Activated T-helper 9 cell treated with anti-CD3 and anti-CD28 coated beads, Interleukin-2, amount 50 U/mL, for 16 hours (primary cell): ENCODE results near the gene CSTF3.
A peak's percentile ranks its signal among the peaks of the same experiment; 100 is the strongest.
"Not testable (repeated sequence)": the region's sequence is repeated elsewhere in the genome, so short reads cannot be mapped to it uniquely, and the experiment has no call there.

Experiments used
- DNase-seq: peaks from one replicate; pipeline ENCODE4 v3.0.0-alpha.2; 2020; ENCODE audit warnings: low read depth

The CSTF3 gene

DNA sequence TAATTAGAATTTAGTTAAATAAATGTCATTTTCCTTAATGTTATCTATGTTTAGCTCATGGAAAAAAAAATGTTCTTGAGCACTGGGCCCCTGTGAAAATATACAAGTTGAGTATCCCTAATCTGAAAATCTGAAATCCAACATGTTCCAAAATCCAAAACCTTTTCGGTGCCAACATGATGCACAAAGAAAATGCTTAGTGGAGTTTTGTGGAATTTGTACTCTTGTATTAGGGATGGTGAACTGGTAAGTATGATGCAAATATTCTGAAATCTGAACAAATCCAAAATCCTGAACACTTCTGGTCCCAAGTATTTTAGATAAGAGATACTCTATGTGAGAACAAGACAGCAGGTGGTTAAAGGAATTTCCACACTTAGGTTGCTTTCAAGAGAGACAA is 77.4 kb downstream of the CSTF3 start:
- DNase-seq, result no peak

DNA sequence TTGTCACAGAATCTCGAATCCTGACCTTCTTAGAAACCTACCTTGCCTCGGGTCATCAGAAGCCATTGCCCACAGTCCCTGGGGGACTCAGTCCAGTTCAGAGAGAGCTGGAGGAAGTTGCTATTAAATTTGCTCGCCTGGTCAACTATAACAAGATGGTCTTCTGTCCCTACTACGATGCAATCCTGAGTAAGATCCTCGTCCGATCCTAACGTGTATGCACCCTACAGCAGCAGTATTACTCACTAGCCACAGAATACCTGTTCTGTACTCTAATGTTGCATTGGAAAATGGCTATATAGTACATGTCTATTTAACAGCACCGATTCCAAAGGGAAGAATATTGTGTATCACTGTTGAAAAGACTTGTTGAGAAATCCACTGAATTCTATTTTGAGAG is 88.8 kb downstream of the CSTF3 start:
- no peak for DNase-seq

DNA sequence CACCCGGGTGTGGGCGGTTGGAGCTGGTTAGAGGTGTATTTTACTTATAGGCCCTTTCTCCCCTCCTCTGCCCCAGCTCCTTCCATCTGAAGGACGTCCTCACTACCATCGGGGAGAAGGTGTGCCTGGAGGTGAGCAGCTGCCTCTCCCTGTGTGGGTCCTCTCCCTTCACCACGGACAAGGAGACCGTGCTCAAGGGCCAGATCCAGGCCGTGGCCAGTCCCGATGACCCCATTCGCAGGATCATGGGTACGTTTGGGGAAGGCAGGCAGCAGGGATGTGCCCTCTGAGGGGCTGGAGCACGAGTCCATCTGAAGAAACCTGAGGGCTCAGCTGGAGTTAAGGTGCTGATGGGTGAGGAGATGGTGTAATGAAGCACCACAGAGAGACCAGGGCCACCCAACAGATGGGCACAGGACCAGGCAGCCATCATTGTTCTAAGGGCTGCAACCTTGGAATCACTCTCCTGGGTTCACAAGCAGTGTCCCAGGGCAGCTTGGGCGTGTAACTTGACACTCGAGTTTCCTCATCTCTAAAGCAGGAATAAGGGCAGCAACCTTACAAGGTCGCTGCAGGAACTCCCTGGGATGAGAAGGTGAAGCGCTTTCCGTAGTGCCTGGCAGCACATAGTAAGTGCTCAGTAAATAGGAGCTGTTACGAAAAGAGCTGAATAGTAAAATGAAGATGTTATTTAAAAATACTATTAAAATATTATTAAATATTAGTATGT is 92.5 kb downstream of the CSTF3 start:
- DNase-seq, result no peak

DNA sequence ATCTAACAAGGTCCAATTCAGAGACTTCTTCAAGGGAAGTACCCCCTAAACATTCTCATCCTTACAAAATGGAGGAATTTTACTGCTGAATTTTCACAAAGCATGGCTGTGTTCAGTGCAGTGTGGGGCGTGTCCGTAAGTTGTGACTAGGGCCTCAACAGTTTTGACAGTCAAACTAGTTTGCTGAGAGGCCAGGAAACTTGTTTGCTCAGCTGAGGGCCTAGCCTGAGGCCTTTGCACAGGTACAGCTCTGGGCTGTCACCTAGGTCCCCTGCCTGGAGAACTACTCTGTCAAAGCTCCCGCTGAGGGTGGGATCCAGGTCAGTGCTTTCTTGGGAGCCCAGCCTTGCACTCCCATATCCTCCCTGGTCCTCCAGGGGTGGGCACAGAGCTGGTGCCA is 94.0 kb downstream of the CSTF3 start:
- DNase-seq, result no peak

DNA sequence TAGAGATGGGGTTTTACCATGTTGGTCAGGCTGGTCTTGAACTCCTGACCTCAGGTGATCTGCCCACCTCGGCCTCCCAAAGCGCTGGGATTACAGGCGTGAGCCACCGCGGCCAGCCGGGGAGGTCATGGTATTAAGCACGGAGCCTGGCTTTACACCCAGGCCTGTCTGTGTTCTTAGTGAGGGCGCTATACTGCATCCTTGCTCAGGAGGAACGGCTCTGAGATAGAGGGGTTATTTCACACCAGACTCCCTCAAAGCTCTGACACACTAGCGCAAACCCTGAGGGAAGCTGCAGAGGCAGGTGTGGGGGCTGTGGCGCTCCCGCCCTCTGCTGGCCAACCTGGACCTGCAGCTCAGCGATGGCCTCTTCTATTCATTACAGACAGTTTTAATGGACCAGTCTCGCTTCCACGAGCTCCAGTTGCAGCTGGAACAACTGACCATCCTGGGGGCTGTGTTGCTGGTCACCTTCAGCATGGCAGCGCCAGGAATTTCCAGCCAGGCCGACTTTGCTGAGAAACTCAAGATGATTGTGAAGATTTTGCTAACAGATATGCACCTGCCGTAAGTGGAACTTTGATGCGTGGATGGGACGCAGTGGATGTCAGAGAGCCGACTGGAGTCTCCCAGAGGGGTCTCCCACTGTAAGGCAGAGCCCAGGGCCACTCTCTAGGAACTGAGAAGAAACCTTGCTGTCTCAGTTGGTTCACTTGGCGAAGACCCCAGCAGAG is 95.7 kb downstream of the CSTF3 start:
- peak; percentile 55 for DNase-seq

DNA sequence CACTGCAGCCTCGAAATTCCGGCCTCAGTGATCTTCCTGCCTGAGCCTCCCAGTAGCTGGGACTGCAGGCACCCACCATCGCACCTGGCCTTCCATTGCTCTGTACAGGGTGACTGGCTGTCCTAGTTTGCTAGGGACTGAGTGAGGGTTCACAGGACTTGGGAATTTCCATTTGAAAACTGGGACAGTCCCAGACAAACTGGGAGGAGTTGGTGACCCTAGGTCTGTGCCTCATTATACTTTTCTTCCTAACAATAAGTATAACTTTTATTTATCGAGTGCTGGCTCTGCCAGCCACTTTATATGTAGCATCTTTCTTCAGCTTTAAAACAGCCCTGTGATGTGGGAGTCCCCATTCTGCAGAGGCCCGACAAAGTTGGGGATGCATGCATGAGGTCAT is 96.4 kb downstream of the CSTF3 start:
- DNase-seq, result no peak

DNA sequence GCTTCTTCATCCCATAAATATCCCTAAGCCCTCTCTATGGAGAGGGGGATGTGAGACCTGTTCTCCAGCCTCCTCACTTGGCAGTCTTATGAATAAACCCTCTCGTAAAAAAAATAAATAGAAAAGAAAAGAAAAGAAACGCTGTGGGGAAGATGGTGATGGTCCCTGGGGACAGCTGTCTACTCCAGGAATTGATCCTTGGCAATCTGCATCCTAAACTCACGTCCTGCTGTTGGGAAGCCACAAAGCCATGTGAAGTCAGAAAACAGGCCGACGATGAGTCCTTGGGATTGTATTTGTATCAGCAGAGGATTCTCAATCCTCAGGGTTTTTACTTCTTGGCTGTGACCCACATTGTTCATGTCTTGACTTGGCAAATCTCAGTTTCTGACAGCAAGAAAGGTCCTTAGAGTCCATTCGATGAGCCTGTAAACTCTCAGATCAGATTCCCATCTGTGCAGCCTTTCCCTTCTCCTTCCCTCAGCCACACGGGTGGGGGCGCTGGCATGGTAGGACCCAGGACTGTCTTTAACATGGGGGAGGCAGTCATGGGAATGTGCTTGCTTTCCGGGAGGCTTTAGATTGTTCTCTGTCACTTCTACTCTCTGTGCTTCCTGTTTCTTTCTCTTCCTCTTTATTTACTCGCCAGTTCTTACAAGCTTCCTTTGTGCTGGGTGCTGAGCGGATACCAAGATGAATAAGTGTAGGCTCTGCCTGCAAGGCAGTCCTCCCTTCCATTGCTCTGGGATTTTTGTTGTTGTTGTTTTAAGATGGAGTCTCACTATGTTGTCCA is 97.1 kb downstream of the CSTF3 start:
- no peak for DNase-seq

DNA sequence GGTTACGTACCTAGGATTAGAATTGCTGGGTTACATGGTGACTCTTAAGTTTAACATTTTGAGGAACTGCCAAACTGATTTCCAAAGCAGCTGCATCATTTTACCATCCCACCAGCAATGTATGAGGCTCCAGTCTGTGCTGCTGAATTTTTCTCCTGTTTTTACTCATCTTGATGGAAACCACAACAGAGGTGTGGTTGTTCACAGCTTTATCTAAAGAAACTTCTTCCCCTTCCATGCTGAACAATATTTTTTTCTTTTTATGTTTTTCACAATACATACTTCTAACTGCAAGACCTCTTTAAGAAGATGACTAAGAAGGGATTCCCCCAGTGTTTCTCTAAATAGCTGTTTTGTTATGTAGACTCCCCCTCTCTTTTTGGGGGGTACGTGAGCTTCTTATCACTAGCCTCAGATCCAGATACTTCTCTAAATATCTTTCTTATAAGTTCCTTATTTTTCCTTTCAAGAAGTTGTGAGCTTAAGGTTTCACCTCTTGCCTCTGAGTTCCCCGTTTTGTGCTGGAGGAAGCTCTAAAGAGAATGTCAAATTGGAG is 97.9 kb downstream of the CSTF3 start:
- DNase-seq, result no peak

DNA sequence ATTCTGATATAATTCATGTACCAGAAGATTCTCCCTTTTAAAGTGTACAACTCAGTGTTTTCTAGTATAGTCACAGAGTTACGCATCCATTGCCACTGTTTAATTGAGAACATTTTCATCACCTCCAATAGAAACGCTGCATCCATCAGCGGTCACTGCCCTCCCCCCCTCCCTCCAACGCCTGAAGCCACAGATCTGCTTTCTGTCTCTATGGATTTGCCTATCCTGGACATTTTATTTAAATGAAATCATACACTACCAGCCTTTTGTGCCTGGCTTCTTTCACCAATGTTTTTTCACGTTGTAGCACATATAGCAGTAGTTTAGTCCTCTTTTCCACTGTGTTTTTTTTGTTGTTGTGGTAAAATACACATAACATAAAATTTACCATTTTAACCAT is 99.1 kb downstream of the CSTF3 start:
- no peak for DNase-seq

DNA sequence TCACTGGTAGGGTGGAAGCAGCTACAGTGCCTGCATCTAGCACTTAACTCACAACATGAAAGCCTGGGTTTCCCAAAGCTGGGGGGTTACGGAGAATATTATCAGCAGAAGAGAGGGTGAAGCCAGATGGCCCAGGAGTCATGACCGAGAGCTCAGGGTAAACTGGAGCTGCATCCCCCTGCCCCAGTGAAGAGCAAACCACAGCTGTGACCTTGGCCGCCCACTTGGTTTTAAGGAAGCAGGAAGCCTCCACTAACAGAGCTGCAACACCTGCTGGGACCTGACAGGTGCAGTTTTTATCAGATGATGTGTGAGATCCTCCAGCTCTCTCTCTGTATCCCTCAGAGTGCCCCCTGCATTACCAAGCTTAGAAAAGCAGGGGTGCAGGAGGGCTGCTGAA is 101.0 kb downstream of the CSTF3 start:
- DNase-seq, result no peak

DNA sequence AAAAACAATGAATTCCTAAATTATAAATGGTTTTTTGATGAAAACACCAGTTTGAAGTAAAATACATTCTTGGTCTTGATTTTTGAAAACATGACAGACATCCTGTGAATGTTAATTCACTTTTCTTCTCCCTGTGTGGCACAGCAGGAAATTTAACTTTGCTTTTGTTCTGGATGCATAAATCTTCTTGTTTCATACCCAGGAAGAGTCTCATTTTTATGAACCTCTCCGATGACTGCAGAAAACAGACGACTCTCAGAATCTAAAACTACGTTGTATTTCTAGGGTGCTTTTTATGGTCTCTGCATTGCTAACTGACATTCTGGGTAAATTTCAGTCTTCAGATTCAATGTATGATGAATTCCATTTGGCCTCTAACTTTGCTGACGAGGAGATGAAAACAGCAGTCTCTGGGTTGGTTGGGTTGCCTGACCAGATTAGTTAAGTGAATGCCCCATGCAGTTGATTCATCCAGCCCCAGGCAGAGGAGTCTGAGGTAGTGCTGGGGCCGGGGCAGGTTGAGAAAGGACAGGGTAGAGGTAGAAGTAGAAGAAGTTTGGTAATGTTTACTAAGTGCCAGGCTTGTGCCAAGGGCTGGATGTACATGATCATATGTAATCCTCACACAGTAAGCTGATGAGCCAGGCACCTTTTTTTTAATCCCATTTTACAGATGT is 101.8 kb downstream of the CSTF3 start:
- DNase-seq, result no peak

DNA sequence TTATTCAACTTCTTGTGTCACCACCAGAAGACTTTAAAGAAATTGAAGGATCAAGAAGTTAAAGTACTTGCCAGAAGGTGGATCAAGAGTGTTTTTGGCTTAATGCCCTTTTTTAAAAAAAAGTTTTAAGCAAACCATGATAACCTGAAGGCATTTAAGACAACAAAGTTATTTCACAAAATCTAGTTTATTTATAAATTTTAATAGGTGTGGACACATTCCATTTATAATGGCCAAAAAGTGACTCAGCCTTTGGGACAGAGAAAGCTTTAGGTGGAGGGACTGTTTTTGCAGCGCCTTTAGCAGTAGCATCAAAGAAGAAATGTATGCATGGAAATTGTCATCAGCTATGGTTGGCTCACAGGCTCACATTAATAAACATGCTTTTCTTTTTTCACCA is 104.0 kb downstream of the CSTF3 start:
- no peak for DNase-seq

DNA sequence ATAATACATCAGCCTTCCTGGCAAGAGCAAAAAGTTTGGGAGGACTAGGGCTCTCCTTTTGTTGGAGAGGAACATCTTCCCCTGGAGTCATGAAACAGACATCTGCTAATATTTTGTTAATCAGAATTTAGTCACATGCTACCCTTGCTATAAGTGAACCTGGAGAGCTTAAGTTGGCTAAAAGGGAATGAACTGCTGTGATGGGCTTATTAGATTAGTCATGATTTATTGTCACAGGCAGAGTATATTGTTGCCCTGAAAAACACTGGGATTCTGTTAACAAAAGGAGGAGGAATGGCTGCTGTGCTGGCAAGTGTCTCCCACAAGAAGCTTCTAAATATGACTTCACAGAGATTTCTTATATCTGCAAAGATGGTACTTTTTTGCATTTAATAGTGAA is 105.9 kb downstream of the CSTF3 start:
- no peak for DNase-seq

DNA sequence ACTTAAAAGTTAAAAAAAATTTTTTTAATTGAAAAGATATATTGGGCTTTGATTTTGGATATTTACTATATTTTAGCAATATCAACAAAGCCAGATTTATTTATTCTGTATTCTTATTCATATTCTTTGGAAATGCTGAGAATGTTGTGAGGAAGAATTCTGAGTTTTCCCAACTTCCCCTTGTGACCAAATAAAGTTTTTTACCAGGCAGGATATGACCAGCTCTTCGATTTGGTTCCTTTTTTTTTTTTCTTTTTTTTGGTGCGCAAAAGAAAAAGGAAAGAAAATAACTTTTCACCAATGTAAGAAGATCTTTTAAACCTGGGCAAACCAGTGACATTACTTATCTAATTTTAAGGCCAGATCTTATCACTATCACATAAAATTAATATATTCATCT is 109.0 kb downstream of the CSTF3 start:
- no peak for DNase-seq

DNA sequence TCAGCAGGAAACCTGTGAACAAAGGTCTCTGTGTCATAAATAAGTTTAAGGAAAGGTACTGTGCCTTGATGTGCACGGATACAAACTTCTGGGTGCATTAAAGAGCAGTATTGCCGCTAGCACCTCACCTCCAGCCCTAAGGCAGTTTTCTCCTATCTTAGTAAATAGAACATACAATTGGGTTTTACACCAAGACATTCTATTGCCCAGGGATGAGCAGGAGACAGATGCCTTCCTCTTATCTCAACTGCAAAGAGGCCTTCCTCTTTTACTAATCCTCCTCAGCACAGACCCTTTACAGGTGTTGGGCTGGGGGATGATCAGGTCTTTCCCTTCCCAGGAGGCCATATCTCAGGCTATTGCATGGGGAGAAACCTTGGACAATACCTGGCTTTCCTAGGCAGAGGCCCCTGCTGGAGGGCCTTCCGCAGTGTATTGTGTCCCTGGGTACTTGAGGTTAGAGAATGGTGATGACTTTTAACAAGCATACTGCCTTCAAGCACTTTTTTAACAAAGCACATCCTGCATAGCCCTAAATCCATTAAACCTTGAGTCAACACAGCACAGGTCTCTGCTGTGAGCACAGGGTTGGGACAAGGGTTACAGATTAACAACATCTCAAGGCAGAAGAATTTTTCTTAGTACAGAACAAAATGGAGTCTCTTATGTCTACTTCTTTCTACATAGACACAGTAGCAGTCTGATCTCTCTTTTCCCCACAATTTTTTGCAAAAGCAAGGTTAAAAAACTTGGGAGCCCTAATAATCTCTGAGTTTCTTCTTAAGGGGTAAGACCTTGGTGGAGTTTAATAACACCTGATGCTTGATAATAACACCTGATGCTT is 111.5 kb downstream of the CSTF3 start:
- DNase-seq, result not testable (repeated sequence)

DNA sequence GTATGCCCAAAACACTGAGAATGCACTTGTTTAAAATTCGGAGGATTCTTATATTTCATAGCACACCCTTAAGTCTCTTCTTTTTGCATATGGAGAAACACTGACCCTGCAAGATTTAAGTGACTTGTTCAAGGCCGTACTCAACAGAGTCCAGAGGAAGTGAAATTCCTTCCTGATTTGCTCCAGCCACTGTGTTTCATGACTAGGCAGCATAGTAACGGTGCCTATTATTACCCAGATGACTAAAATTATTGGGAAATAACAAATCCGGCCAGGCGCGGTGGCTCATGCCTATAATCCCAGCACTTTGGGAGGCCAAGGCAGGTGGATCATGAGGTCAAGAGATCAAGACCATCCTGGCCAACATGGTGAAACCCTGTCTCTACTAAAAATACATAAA is 112.6 kb downstream of the CSTF3 start:
- not testable (repeated sequence) for DNase-seq

DNA sequence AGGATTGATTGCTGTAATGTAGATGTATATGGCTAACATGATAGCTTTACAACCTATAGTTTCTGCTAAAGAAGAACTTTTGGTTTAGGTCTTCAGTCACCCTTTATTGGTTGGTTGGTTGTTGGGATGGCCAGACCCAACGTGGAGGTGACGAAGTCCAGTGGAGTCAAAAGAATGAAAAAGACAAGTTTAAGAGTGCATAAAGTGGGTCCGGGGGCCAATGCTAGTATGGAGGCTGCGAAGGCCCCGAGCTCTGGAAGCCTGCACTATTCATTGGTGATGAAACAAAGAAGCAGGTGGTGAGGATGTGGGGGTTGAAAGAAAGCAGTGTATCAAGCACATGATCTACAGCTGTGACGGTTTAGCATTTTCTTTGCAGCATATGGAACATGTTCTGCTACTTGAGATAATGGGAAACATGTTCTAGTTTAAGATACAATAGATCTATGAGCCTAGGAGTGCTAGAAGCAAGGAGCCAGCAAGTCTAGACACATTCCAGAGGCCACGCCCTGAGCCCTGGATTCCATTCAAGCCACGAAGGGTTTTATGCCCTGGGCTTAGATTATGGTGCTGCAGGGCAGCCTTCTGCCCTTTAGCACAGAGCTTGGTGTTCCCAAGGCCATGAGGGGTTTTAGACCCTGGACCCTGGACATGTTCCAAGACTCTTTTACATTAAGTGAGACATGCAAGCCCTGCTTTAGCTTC is 115.6 kb downstream of the CSTF3 start:
- no peak for DNase-seq

DNA sequence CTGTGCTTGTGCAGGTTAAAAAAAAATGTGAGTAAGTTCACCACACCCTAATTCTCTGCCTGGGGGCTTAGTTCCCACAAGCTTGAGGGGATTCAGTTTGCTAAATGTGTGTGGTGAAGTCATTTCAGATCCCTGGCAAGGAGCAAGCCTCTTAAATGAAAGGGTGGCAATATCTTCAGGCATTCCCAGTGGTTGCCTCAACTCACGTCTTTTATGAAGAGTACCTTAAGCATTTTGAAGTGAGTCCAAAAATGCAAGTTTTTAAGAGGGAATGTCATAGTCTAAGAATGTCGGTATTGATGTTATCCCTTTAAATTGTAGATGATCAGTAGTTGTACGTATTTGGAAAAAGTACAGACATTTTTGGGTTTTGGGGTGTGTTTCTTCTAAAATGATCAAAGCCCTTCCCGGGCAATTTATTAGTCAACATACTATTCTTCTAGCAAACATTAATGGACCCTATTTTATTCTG is 117.0 kb downstream of the CSTF3 start:
- DNase-seq, result no peak

DNA sequence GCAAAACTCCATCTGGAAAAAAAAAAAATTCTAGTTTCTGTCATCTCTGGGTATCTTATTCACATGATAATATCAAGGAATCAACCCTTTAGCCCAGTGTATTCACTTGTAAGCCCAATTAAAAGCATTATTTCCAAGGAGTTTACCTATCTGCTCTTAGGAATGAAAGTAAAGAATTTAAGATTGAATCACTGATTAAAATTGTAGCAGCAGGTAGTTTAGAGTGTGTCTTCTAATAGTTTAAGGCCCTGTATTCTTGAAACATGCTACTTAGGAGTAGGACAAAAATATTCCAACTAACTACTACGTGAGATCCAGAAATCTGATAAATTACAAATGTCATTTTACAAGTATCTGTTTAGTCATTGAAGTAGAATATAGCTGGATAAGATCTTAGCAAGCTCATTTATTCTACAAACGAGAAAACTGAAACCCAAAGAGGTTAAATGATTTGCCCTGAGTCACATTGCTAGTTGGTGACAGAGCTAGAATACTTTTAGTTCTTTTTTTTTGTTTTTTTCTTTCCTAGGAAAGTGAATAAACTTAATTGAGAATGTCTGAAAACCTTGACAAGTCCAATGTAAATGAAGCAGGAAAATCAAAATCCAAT is 118.0 kb downstream of the CSTF3 start:
- no peak for DNase-seq

DNA sequence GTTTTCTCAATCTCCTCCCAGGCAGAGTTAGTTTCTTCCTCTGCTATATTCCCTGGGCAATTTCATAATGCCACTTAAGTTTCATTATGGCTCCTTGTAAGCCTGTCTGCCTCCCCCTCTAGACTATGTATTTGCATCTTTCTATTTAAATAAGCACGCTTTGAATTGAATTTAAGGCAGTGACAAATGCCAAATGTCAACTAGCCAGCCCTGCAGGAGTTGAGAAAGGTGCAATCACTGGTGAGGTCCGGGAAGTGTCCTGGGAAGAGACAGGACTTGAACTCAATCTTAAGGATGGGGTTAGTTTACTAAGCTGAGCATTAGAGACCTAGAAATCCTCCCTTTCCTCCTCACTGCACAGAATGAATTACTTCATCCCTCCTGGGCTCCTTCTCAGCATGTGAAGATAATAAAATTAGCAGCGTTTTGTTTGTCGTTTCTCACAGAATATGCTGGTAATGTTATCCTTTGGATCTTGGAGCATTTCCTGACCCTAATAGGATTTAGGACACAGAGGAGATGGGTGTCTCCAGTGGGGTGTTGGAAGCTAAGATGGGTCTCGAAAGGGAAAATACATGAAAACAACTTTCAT is 120.3 kb downstream of the CSTF3 start:
- no peak for DNase-seq
